ENCODE results near the gene CCDC61. TPM values are rescaled to one million over a fixed set of nuclear protein-coding genes. Genes with fewer than 3 reads are reported as not detected.

The CCDC61 gene
- total RNA-seq, 1 experiment from 2014 or later = 16.9 TPM

GRCh38 chr19:46023311-46023779 is 28.1 kb downstream of the CCDC61 start:
- H2AK5ac ChIP-seq (ENCODE audit: insufficient read length, low read length) = no peak overlapping the region
- no CpG with 5 or more reads among the region's 11 CpGs for WGBS (ENCODE audit: extremely low coverage, insufficient read length, low lambda C conversion rate)
- no peak overlapping the region for H2AFZ ChIP-seq (ENCODE audit: low read length)
- no peak overlapping the region for H3K14ac ChIP-seq (ENCODE audit: insufficient read depth, low read length)
- no peak overlapping the region for H2BK20ac ChIP-seq (ENCODE audit: low read depth, low read length, poor library complexity, severe bottlenecking)
- peak overlapping the region in 1 of 2 experiments; percentile 27; a peak in 1 of 5 replicates for H3K4me3 Mint-ChIP-seq
- H2BK15ac ChIP-seq (ENCODE audit: low read depth, low read length) = no peak overlapping the region
- H3K79me2 ChIP-seq (ENCODE audit: insufficient read depth, low read length) = no peaks in the 10 kb centered on the region
- H3T11ph ChIP-seq (ENCODE audit: low read length) = no peak overlapping the region
- H2BK120ac ChIP-seq (ENCODE audit: low read depth, low read length, poor library complexity, severe bottlenecking) = no peak overlapping the region
- no peak overlapping the region for H3K23ac ChIP-seq (ENCODE audit: insufficient read length, low read depth, low read length)
- H3K4ac ChIP-seq (ENCODE audit: low read depth, low read length) = no peak overlapping the region
- no peaks in the 10 kb centered on the region; the same call in 1 of the 2 replicates for H3K27me3 Mint-ChIP-seq (ENCODE audit: low read depth)
- no peak overlapping the region for H2BK5ac ChIP-seq (ENCODE audit: insufficient read length, low read length)
- H4K20me1 ChIP-seq (ENCODE audit: control insufficient read depth, insufficient read depth, insufficient read length) = no peaks in the 10 kb centered on the region
- no peaks in the 10 kb centered on the region for H3K9me3 ChIP-seq (ENCODE audit: control insufficient read depth, low read depth, low read length)
- no peak overlapping the region for H3K18ac ChIP-seq (ENCODE audit: insufficient read length, low read depth, low read length)
- no peak overlapping the region for H3K27ac ChIP-seq (ENCODE audit: insufficient read length, low read depth, low read length)
- H3K27ac Mint-ChIP-seq = no peak overlapping the region
- no peak for TF ChIP-seq CTCF (conservative IDR thresholded peaks at IDR 0.05)
- no peak overlapping the region for H2BK12ac ChIP-seq (ENCODE audit: insufficient read length, low read depth, low read length)
- peaks cover 10 to 19% of the 10 kb centered on the region in 2 experiments for H3K4me1 Mint-ChIP-seq
- no peaks in the 10 kb centered on the region for H3K79me1 ChIP-seq (ENCODE audit: insufficient read depth, low read depth, low read length, poor library complexity, severe bottlenecking)
- no peaks in the 10 kb centered on the region for H3K4me1 ChIP-seq (ENCODE audit: insufficient read depth, low read length)
- no peak for DNase-seq
- H4K8ac ChIP-seq (replicated peaks; ENCODE audit: insufficient read length, low read depth, low read length) = no peak overlapping the region
- no peak overlapping the region for H3K9ac ChIP-seq (ENCODE audit: extremely low read depth, insufficient read length, low read length)
- no peaks in the 10 kb centered on the region for H3K23me2 ChIP-seq (ENCODE audit: insufficient read length, low read depth, low read length, poor library complexity, severe bottlenecking)
- no peak overlapping the region for H4K91ac ChIP-seq (ENCODE audit: insufficient read length, low read depth, low read length)
- H3K56ac ChIP-seq (ENCODE audit: insufficient read length, low read depth, low read length) = no peak overlapping the region
- no peak overlapping the region for H3K4me2 ChIP-seq (ENCODE audit: insufficient read depth, insufficient read length, low read length)
- no peak overlapping the region for H4K5ac ChIP-seq (ENCODE audit: insufficient read length, low read depth, low read length)
- no peaks in the 10 kb centered on the region for H3K27me3 ChIP-seq (ENCODE audit: insufficient read depth, low read length)
- peaks cover 4 to 14% (median 13%) of the 10 kb centered on the region in 3 experiments; a peak in 5 of 7 replicates for H3K36me3 Mint-ChIP-seq (ENCODE audit: insufficient read depth in 1 of 3, low read depth in 3 of 3)
- H3K9me3 Mint-ChIP-seq = peaks cover 3 to 4% of the 10 kb centered on the region in 2 experiments; a peak in 2 of 5 replicates
